Endothelial cell (in vitro differentiated cells): Measurements from ENCODE around the gene TBC1D14. TPM values are rescaled to one million over a fixed set of nuclear protein-coding genes. Genes with fewer than 3 reads are reported as not detected.

ENCODE experiments used
- DNase-seq: peaks from one replicate; pipeline ENCODE4 v3.0.0; 2021; ENCODE audit warnings: low spot score
- H3K27ac Mint-ChIP-seq: one replicate; pipeline ENCODE4 v1.8.0; 2021; ENCODE audit warnings: mixed read lengths, inconsistent platforms; ENCODE audit not compliant: unreplicated experiment
- H3K27me3 Mint-ChIP-seq: one replicate; pipeline ENCODE4 v1.8.0; 2021; ENCODE audit warnings: mild to moderate bottlenecking, moderate library complexity, mixed read lengths, inconsistent platforms; ENCODE audit not compliant: unreplicated experiment
- H3K36me3 Mint-ChIP-seq: one replicate; pipeline ENCODE4 v1.8.0; 2021; ENCODE audit warnings: mild to moderate bottlenecking, low read depth, mixed read lengths, inconsistent platforms; ENCODE audit not compliant: unreplicated experiment
- H3K4me1 Mint-ChIP-seq: one replicate; pipeline ENCODE4 v1.8.0; 2021; ENCODE audit warnings: mild to moderate bottlenecking, mixed read lengths, inconsistent platforms; ENCODE audit not compliant: unreplicated experiment
- H3K4me3 Mint-ChIP-seq: one replicate; pipeline ENCODE4 v1.8.0; 2021; ENCODE audit warnings: mild to moderate bottlenecking, mixed read lengths, inconsistent platforms; ENCODE audit not compliant: unreplicated experiment
- H3K9me3 Mint-ChIP-seq: one replicate; pipeline ENCODE4 v1.8.0; 2021; ENCODE audit warnings: mixed read lengths, inconsistent platforms; ENCODE audit not compliant: unreplicated experiment
- CTCF ChIP-seq: fragments of 200-600 bp; sonication (generic); IDR thresholded peaks from one replicate; pipeline ENCODE4 v1.5.0; 2021; ENCODE audit warnings: antibody characterized with exemption; ENCODE audit not compliant: unreplicated experiment
- total RNA-seq: library from RNA; stranded (reverse); fragmentation: NEBNext Ultra II Directional; extraction: Animal tissue kit (Norgen Biotek cat#: 25700); gene quantifications from one replicate; pipeline ENCODE4 v1.2.1, GENCODE V29; 2021; ENCODE audit not compliant: unreplicated experiment

Gene TBC1D14
- total RNA-seq, 1 donor from 2014 or later, result 33.0 TPM

GRCh38 chr4:7066006-7066405, 156.4 kb downstream of the TBC1D14 start:
- peak overlapping the region; percentile 74 for H3K4me3 Mint-ChIP-seq

GRCh38 chr4:7066493-7066892, 156.9 kb downstream of the TBC1D14 start:
- peaks cover 16% of the 10 kb centered on the region for H3K36me3 Mint-ChIP-seq
- H3K27me3 Mint-ChIP-seq, result peaks cover 5% of the 10 kb centered on the region
- H3K9me3 Mint-ChIP-seq, result no peaks in the 10 kb centered on the region
- H3K27ac Mint-ChIP-seq, result no peak overlapping the region
- H3K4me3 Mint-ChIP-seq, result peak overlapping the region; percentile 94
- peaks cover 16% of the 10 kb centered on the region for H3K4me1 Mint-ChIP-seq
- TF ChIP-seq CTCF, result no peak
- no peak for DNase-seq

More at GRCh38 chr4:7066006-7066405, 156.4 kb downstream of the TBC1D14 start:
- peaks cover 16% of the 10 kb centered on the region for H3K4me1 Mint-ChIP-seq
- DNase-seq, result no peak
- H3K27ac Mint-ChIP-seq, result no peak overlapping the region
- H3K27me3 Mint-ChIP-seq, result peaks cover 5% of the 10 kb centered on the region
- no peaks in the 10 kb centered on the region for H3K9me3 Mint-ChIP-seq
- TF ChIP-seq CTCF, result no peak
- peaks cover 19% of the 10 kb centered on the region for H3K36me3 Mint-ChIP-seq

GRCh38 chr4:7067126-7067451, 157.5 kb downstream of the TBC1D14 start:
- Mint-ChIP-seq H3K27ac (no peak overlapping the region), H3K27me3 (peaks cover 5% of the 10 kb centered on the region), H3K9me3 (no peaks in the 10 kb centered on the region), H3K4me1 (peaks cover 16% of the 10 kb centered on the region), H3K4me3 (peak overlapping the region; percentile 94), H3K36me3 (peaks cover 13% of the 10 kb centered on the region)
- TF ChIP-seq CTCF, result no peak
- no peak for DNase-seq

GRCh38 chr4:7067452-7068278, 158.0 kb downstream of the TBC1D14 start, which contains the start of gene GRPEL1:
Gene GRPEL1, minus strand, starts transcription at chr4:7068064. Its CDS starts 32 bp downstream, at chr4:7068032.
- TF ChIP-seq CTCF, result no peak
- Mint-ChIP-seq H3K9me3 (no peaks in the 10 kb centered on the region), H3K27ac (no peak within 1 kb of the TSS), H3K4me3 (peak within 1 kb of the TSS; percentile 96), H3K36me3 (peaks cover 10% of the 10 kb centered on the region), H3K4me1 (peaks cover 16% of the 10 kb centered on the region), H3K27me3 (peaks cover 5% of the 10 kb centered on the region)
- peak; percentile 32 for DNase-seq

- Mint-ChIP-seq H3K36me3 (peaks cover 7% of the 10 kb centered on the region), H3K27ac (no peak overlapping the region), H3K4me1 (peaks cover 16% of the 10 kb centered on the region), H3K4me3 (peak overlapping the region; percentile 96), H3K27me3 (peaks cover 5% of the 10 kb centered on the region), H3K9me3 (no peaks in the 10 kb centered on the region)
- TF ChIP-seq CTCF, result no peak
- DNase-seq, result peak; percentile 99
Observed at GRCh38 chr4:7068279-7068842, 158.7 kb downstream of the TBC1D14 start.
